ENCODE results near the gene PRKCZ.

- no peak for TF ChIP-seq CTCF (conservative IDR thresholded peaks at IDR 0.05 in 1 of 2, IDR thresholded peaks at IDR 0.05 in 1 of 2; ENCODE audit: low read depth in 1 of 2, low read length in 2 of 2)
- no peak for TF ChIP-seq EZH2 (IDR thresholded peaks at IDR 0.05; ENCODE audit: low read length, missing control alignments)
Observed at GRCh38 chr1:2210786-2211185, 160.6 kb downstream of the PRKCZ start.
